Transverse colon (tissue), 4 donors: ENCODE data around the gene OXLD1. TPM values are rescaled to one million over a fixed set of nuclear protein-coding genes. Genes with fewer than 3 reads are reported as not detected.
"Not testable (repeated sequence)": the region's sequence is repeated elsewhere in the genome, so short reads cannot be mapped to it uniquely, and the experiment has no call there.

Experiments used
- DNase-seq: peaks from one replicate; pipeline ENCODE4 v3.0.0-alpha.2; 2019
- H3K27ac ChIP-seq, 4 donors: fragments of 200-600 bp; sonication (generic); 2 replicates each; pipeline ENCODE4 v1.5.1; 2016 to 2018; ENCODE audit warnings: inconsistent platforms in 4 of 4
- H3K27me3 ChIP-seq: fragments of 200-600 bp; sonication (generic); 2 replicates; pipeline ENCODE4 v1.5.1; 2017; ENCODE audit warnings: inconsistent platforms
- H3K36me3 ChIP-seq, 4 donors: fragments of 200-600 bp; sonication (generic); 2 replicates each; pipeline ENCODE4 v1.5.1; 2017 to 2019; ENCODE audit warnings: inconsistent platforms in 4 of 4
- H3K4me1 ChIP-seq, 4 donors: fragments of 200-600 bp; sonication (generic); 2 replicates each; pipeline ENCODE4 v1.5.1; 2017 to 2020; ENCODE audit warnings: inconsistent platforms in 4 of 4
- H3K4me3 ChIP-seq, 4 donors: fragments of 200-600 bp; sonication (generic); 1 replicate in 1 of 4; 2 replicates in 3 of 4; pipeline versions ENCODE4 v1.5.1 to v1.6.1; 2017 to 2019; ENCODE audit warnings: inconsistent platforms in 4 of 4
- H3K9me3 ChIP-seq, 2 donors: fragments of 200-600 bp; sonication (generic); 2 replicates each; pipeline ENCODE4 v1.5.1; 2017 to 2019; ENCODE audit warnings: inconsistent platforms in 2 of 2
- EP300 ChIP-seq: sonication (generic); formaldehyde crosslinking; IDR thresholded peaks from one replicate; pipeline ENCODE4 v1.6.1; 2017; ENCODE audit warnings: antibody characterized with exemption, low read depth
- POLR2A ChIP-seq: fragments of 450-650 bp; IDR thresholded peaks from one replicate; pipeline ENCODE4 v1.6.1; 2016; ENCODE audit warnings: antibody characterized with exemption, mild to moderate bottlenecking, moderate library complexity
- POLR2AphosphoS5 ChIP-seq, 3 donors: sonication (generic); formaldehyde crosslinking; IDR thresholded peaks; one replicate each; pipeline ENCODE4 v1.6.1; 2016; ENCODE audit warnings: antibody characterized with exemption in 3 of 3
- WGBS, 2 donors: methylation state at CpG; one replicate each; pipeline ENCODE4 v1.1.5; 2018; ENCODE audit warnings: low coverage in 1 of 2; 5-methylcytosine and 5-hydroxymethylcytosine counted together
- in situ Hi-C, 4 donors: fragments of 200-750 bp; cut with MboI; loops; one replicate each; pipeline versions ENCODE4 v1.15.0 to v1.15.1; 2017; ENCODE audit warnings: low sequenced_read_pairs in 3 of 4, low pct_ligation_motif_present in 1 of 4, low pct_unique_long_range_greater_than_20kb in 1 of 4
- intact Hi-C: fragments of 100-400 bp; cut with DNase I; formaldehyde crosslinking; loops from one replicate; pipeline ENCODE4 v1.15.1; 2023; ENCODE audit warnings: low total_unique reads
- total RNA-seq, 4 donors: library from RNA; depleted of rRNA; stranded (reverse); fragments of >200 nt; gene quantifications; one replicate each; pipeline ENCODE4 v1.1.0, GENCODE V29; 2016
- TF ChIP-seq, protein P1 (sequence below), 5 experiments: fragments of 200-600 bp in 3 of 5; fragments of 450-650 bp in 2 of 5; sonication (generic) in 3 of 5; IDR thresholded peaks; 1 replicate in 2 of 5; 2 replicates in 3 of 5; pipeline ENCODE4 v1.5.1; 2016 to 2017; ENCODE audit warnings: antibody characterized with exemption in 5 of 5, inconsistent platforms in 3 of 5, mild to moderate bottlenecking in 2 of 5, moderate library complexity in 1 of 5

The OXLD1 gene
- total RNA-seq, 4 donors from 2014 or later, result 21.4 to 63.6 (median 41.2) TPM

- no peak for TF ChIP-seq EP300
- no peak for TF ChIP-seq POLR2AphosphoS5 (IDR thresholded peaks at IDR 0.05)
- no peak for TF ChIP-seq POLR2A
- TF ChIP-seq, protein P1, sequence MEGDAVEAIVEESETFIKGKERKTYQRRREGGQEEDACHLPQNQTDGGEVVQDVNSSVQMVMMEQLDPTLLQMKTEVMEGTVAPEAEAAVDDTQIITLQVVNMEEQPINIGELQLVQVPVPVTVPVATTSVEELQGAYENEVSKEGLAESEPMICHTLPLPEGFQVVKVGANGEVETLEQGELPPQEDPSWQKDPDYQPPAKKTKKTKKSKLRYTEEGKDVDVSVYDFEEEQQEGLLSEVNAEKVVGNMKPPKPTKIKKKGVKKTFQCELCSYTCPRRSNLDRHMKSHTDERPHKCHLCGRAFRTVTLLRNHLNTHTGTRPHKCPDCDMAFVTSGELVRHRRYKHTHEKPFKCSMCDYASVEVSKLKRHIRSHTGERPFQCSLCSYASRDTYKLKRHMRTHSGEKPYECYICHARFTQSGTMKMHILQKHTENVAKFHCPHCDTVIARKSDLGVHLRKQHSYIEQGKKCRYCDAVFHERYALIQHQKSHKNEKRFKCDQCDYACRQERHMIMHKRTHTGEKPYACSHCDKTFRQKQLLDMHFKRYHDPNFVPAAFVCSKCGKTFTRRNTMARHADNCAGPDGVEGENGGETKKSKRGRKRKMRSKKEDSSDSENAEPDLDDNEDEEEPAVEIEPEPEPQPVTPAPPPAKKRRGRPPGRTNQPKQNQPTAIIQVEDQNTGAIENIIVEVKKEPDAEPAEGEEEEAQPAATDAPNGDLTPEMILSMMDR (IDR thresholded peaks at IDR 0.05), result no peak
- no peak overlapping the region for H3K27ac ChIP-seq
- intact Hi-C loops, result no loop called here
- WGBS, 2 donors, result 74 to 88% methylated on average over 6 to 8 of the region's 8 CpGs
- peaks cover 0 to 48% (median 17%) of the 10 kb centered on the region in 4 donors for H3K36me3 ChIP-seq
- no peak for DNase-seq
- H3K27me3 ChIP-seq, result no peaks in the 10 kb centered on the region
- no peaks in the 10 kb centered on the region for H3K9me3 ChIP-seq
- in situ Hi-C loops, result no loop called here
- peaks cover 4 to 20% (median 8%) of the 10 kb centered on the region in 4 donors for H3K4me1 ChIP-seq
- no peak overlapping the region for H3K4me3 ChIP-seq
These were observed 36.1 kb downstream of the OXLD1 start for GRCh38 chr17:81630274-81630673.

- no peaks in the 10 kb centered on the region for H3K27me3 ChIP-seq
- no peaks in the 10 kb centered on the region for H3K4me1 ChIP-seq
- H3K9me3 ChIP-seq, result no peaks in the 10 kb centered on the region
- H3K36me3 ChIP-seq, result peaks cover 0 to 61% (median 23%) of the 10 kb centered on the region in 4 donors
- 84 to 93% methylated on average over 6 to 11 of the region's 11 CpGs for WGBS, 2 donors
- no peak overlapping the region for H3K4me3 ChIP-seq
- H3K27ac ChIP-seq, result no peak overlapping the region
- TF ChIP-seq EP300, result no peak
- no peak for TF ChIP-seq POLR2A
- TF ChIP-seq, protein P1 (IDR thresholded peaks at IDR 0.05), result no peak
- TF ChIP-seq POLR2AphosphoS5 (IDR thresholded peaks at IDR 0.05), result no peak
- intact Hi-C loops, result no loop called here
- no peak for DNase-seq
- in situ Hi-C loops, result loop anchor here in 1 of 4 donors (25.0 kb wide), 1 partner anchor 359 kb away; no protein-coding TSS in a partner anchor
These were observed 44.8 kb downstream of the OXLD1 start for GRCh38 chr17:81621494-81622130.

GRCh38 chr17:81618307-81618706 is 48.1 kb downstream of the OXLD1 start:
- intact Hi-C loops, H3K4me3 ChIP-seq, H3K9me3 ChIP-seq, H3K27me3 ChIP-seq, H3K4me1 ChIP-seq, DNase-seq, H3K27ac ChIP-seq: not testable (repeated sequence)
- peaks cover 0 to 39% (median 16%) of the 10 kb centered on the region in 4 donors for H3K36me3 ChIP-seq
- WGBS, 2 donors, result 98% methylated on average over 24 of the region's 36 CpGs; no CpG with 5 or more reads in 1 of the 2 donors
- in situ Hi-C loops, result loop anchor here in 1 of 4 donors (25.0 kb wide), 1 partner anchor 356 kb away; no protein-coding TSS in a partner anchor

DNA sequence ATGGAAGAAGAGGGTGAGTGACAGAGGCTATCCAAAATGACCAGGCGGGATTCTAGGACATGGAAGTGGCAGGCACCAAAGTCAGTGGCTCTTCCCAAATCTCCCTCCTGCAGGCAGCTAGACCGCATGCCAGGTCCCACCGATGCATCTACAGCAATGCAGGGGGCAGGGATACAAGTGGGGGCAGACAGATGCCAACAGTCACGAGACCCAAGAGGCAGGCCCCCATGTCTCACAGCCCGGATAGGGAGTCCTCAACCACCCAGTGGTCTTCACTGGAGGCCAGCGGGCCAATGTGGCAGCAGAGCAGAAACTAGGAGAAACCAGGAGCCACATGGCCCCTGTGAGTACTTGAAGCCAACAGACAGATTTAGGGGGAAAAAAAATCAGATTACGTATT is 49.5 kb downstream of the OXLD1 start:
- TF ChIP-seq POLR2A (no peak), EP300 (no peak), POLR2AphosphoS5 (IDR thresholded peaks at IDR 0.05) (no peak)
- TF ChIP-seq, protein P1 (IDR thresholded peaks at IDR 0.05), result no peak
- DNase-seq, result no peak
- H3K27me3 ChIP-seq, result no peaks in the 10 kb centered on the region
- H3K4me1 ChIP-seq, result peaks cover 0 to 10% (median 2%) of the 10 kb centered on the region in 4 donors
- H3K27ac ChIP-seq, result no peak overlapping the region
- 71% methylated on average over 7 of the region's 7 CpGs; no CpG with 5 or more reads in 1 of the 2 donors for WGBS, 2 donors
- intact Hi-C loops (no loop called here), in situ Hi-C loops (loop anchor here in 1 of 4 donors (25.0 kb wide), 1 partner anchor 355 kb away; no protein-coding TSS in a partner anchor)
- H3K36me3 ChIP-seq, result peaks cover 0 to 48% (median 15%) of the 10 kb centered on the region in 4 donors
- H3K9me3 ChIP-seq, result no peaks in the 10 kb centered on the region
- H3K4me3 ChIP-seq, result no peak overlapping the region
